ENCODE results near the gene SRMS.
"Not testable (repeated sequence)": the region's sequence is repeated elsewhere in the genome, so short reads cannot be mapped to it uniquely, and the experiment has no call there.

The SRMS gene

DNA sequence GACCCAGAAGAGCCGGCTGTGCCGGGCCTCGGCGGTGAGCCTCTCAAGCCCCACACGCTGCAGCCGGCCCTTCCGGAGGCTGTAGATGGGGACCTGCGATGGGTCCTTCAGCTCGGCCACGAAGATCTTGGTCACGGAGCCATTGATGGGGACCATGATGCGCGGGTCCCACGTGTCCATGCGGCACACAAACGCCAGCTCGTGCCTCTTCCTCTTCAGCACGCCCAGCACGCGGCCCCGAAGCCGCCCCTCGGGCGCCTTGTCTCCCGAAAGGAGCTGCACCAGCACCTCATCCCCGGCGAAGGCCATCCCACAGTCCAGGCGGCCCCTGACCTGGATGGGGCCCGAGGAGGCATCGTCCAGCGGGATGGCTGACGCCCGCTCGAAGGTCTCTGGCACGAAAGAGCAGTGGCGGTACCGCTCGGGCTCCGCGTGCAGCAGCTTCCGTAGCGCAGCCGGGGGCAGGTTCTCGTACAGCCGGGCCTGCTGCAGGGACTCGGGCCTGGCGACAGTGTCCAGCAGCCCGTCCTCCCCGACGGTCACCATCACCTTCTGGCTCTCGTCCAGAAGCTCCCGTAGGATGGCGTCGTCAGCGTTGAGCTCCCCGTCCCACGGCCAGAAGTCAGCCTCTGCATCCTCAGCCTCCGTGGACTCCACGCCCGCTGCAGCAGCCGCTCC lies 17.6 kb upstream of the SRMS start:
- no peak for DNase-seq

DNA sequence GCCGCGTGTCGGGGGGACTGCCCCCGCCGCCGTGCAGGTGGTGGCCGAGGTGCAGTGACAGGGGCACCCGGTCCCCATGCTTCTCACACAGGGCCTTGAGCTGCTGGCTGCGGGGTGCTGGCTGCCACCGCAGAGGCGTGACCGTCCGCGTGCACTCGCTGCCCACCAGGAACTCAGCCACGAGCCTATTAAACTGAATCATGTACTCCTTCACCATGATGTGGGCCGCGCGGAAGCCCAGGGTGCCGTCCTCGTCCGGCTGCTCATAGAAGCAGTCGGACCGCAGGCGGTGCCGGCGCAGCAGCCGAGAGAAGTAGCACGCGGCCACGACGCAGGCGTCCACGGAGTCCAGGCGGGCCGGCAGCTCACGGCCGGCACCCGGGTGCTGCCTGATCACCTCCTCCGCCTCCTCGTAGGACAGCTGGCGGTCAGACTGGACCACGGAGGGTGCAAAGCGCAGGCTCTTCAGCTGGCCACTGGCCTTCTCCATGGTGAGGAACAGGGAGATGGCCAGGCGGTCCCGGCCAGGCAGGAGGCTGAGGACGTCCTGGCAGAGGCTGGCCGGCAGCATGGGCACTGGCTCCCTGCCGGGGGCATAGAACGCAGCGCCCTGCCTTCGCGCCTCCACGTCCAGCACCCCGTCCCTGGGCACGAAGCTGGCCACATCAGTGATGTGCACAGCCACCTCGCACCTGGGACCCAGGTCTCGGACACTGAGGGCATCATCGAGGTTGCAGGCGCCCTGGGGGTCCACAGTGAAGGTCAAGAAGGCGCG lies 16.7 kb upstream of the SRMS start:
- no peak for DNase-seq
- TF ChIP-seq GATA1 (IDR thresholded peaks at IDR 0.05; ENCODE audit: low read depth, low read length) (no peak), POLR2A (IDR thresholded peaks at IDR 0.05; ENCODE audit: low read length) (no peak)

More for the DNA sequence above, 17.6 kb upstream of the SRMS start:
- no peak for TF ChIP-seq POLR2A (IDR thresholded peaks at IDR 0.05; ENCODE audit: low read length)

DNA sequence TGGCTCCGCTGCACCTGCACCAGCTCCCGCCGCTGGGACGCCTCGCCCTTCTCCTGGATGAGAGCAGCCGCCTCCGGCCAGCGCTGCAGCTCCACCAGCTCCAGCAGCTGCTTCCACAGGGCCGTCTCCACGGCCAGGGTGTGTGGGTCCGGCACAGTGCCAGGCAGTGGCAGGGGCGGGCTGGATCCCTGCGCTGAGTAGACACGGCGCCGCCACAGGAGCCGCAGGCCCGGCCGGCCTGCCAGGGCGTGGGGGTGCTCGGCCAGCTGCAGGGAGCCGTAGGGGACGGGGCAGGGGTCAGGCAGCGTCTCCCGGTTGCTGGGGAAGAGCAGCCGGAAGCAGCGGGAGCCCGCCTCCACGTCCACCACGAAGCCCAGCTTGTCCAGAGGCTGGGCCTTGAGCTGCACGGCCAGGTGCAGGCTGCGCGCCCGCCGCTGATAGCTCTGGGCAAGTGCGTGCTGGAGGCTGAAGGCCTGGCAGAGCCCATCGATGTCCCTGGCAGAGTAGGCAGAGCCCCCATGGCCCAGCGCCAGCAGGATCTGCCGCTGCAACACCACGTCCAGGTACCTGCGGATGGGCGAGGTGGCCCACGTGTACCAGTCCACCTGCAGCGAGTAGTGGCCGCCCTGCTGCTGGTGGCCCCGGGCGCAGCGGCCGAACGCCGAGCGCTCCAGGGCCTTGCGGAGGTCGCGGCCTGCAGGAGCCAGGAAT lies 15.8 kb upstream of the SRMS start:
- DNase-seq = no peak

DNA sequence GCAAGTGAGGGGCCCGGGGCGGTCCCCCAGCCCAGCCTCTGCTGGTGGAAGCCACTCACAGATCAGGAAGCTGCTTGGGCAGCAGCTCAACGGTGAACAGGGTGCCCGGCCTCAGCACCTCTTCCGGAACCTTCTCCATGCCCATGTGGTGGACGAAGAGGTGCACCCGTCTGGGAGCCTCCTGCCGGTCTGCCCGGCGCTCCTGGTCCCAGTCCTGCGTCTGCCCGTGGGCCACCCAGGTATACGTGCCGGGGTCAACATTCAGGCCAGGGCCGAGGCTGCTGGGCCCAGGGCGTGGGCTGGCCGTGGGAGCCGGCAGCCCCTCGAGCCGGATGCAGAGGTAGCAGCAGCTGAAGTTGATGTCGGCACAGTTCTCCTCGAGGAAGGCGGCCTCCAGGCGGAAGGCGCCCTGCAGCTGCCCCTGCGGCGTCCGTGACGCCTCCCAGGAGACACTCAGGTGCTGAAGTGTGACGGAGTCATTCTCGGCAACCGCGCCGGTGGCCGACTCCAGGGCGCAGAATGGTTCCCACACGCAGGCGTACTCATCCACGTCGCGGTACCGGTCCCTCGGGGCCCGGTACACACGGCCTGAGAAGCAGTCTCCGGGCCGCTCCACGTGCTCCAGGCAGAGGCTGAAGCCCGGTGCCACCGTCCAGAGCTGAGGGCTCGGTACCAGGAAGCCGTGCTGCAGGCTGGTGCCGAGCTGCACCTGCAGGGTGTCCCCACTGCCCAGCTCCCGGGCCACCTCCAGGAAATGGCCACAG lies 15.1 kb upstream of the SRMS start:
- DNase-seq = no peak
- TF ChIP-seq GATA1 (IDR thresholded peaks at IDR 0.05; ENCODE audit: low read depth, low read length) (no peak), POLR2A (IDR thresholded peaks at IDR 0.05; ENCODE audit: low read length) (no peak)

More for the DNA sequence above, 15.8 kb upstream of the SRMS start:
- no peak for TF ChIP-seq POLR2A (IDR thresholded peaks at IDR 0.05; ENCODE audit: low read length)
- no peak for TF ChIP-seq GATA1 (IDR thresholded peaks at IDR 0.05; ENCODE audit: low read depth, low read length)

- no peak for DNase-seq
- TF ChIP-seq GATA1 (IDR thresholded peaks at IDR 0.05; ENCODE audit: low read depth, low read length) (no peak), POLR2A (IDR thresholded peaks at IDR 0.05; ENCODE audit: low read length) (no peak)
These were observed 14.3 kb upstream of the SRMS start for GRCh38 chr20:63561624-63562396.

- no peak for DNase-seq
- TF ChIP-seq POLR2A (IDR thresholded peaks at IDR 0.05; ENCODE audit: low read length) = no peak
- TF ChIP-seq GATA1 (IDR thresholded peaks at IDR 0.05; ENCODE audit: low read depth, low read length) = no peak
These were observed 13.5 kb upstream of the SRMS start for GRCh38 chr20:63560856-63561609.

GRCh38 chr20:63560333-63560805 lies 12.8 kb upstream of the SRMS start:
- no peak for DNase-seq
- TF ChIP-seq GATA1 (IDR thresholded peaks at IDR 0.05; ENCODE audit: low read depth, low read length) (no peak), POLR2A (IDR thresholded peaks at IDR 0.05; ENCODE audit: low read length) (no peak)

DNA sequence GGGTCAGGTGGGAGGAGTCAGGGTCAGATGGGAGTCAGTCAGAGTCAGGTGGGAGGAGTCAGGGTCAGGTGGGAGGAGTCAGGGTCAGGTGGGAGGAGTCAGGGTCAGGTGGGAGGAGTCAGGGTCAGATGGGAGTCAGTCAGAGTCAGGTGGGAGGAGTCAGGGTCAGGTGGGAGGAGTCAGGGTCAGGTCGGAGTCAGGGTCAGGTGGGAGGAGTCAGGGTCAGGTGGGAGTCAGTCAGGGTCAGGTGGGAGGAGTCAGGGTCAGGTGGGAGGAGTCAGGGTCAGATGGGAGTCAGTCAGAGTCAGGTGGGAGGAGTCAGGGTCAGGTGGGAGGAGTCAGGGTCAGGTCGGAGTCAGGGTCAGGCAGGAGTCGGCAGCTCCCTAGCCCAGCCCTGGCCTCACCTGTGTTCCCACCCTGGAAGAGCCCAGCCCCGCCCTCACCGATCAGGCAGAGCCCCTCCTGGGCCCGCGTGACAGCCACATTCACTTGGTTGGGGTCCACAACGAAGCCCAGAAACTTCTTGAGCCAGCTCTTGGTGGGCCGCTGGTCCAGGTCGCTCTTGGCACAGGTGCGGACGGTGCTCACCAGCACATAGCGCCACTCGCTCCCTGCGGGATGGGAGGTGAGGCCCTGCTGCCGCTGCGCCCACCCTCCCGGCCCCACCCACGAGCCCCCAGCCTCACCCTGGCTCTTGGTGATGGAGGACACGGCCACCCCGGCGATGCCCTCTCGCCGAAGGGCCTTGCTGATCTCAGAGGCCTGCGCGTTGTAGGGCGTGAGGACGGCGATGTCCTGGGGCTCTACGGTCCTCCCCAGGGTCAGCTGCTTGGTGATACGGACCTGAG lies 12.2 kb upstream of the SRMS start:
- not testable (repeated sequence) for DNase-seq

GRCh38 chr20:63558804-63559484 lies 11.4 kb upstream of the SRMS start:
- DNase-seq = no peak
- no peak for TF ChIP-seq POLR2A (IDR thresholded peaks at IDR 0.05; ENCODE audit: low read length)
- TF ChIP-seq GATA1 (IDR thresholded peaks at IDR 0.05; ENCODE audit: low read depth, low read length) = no peak

DNA sequence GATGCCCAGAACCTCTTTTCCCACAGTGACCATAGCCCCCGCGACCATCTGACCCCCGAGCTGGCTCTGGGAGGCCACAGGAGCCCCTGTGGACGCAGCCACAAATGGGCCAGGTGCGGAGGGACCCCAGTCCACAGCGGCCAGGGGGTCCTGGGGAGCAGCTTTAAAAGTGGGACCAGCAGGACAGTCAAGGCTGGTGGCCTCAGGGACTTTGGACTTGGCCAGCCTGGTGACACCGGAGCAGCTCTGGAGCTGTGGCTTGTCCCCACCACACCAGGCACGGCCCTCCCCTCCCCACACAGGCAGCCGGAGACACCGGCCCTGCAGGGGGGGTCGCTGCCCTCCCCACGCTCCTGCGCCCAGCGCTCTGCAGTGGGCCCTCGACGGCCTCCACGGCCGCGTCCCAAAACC lies 9.9 kb upstream of the SRMS start:
- no peak for DNase-seq
- TF ChIP-seq GATA1 (IDR thresholded peaks at IDR 0.05; ENCODE audit: low read depth, low read length) (no peak), POLR2A (IDR thresholded peaks at IDR 0.05; ENCODE audit: low read length) (no peak)

- TF ChIP-seq POLR2A (IDR thresholded peaks at IDR 0.05; ENCODE audit: low read length) = no peak
- TF ChIP-seq GATA1 (IDR thresholded peaks at IDR 0.05; ENCODE audit: low read depth, low read length) = no peak
- DNase-seq = no peak
These were observed 9.4 kb upstream of the SRMS start for GRCh38 chr20:63556873-63557478.

All from erythroblast (primary cell).